Activated CD4-positive, alpha-beta T cell treated with anti-CD3 and anti-CD28 coated beads, Interleukin-2, amount 10 ng/mL, durations not matched to agents 7 days and 5 days (primary cell): ENCODE data around the gene MAN1A1. TPM values are rescaled to one million over a fixed set of nuclear protein-coding genes. Genes with fewer than 3 reads are reported as not detected.
"Not testable (repeated sequence)": the region's sequence is repeated elsewhere in the genome, so short reads cannot be mapped to it uniquely, and the experiment has no call there.

Source experiments
- CTCF ChIA-PET: fragments of 350-600 bp; sonication (Branson Sonifier 250); formaldehyde crosslinking; loops from one replicate; lab custom pipeline; 2021; ENCODE audit warnings: antibody characterized with exemption; lab: Charles Lee
- POLR2A ChIA-PET: fragments of 350-600 bp; sonication (Branson Sonifier 250); formaldehyde crosslinking; loops from one replicate; lab custom pipeline; 2021; ENCODE audit warnings: antibody characterized with exemption; lab: Charles Lee
- DNase-seq: peaks from one replicate; pipeline ENCODE4 v3.0.0-alpha.2; 2020
- H3K27ac Mint-ChIP-seq: one replicate; pipeline ENCODE4 v1.8.0; 2021; ENCODE audit warnings: mild to moderate bottlenecking, moderate library complexity, mixed read lengths
- H3K27me3 Mint-ChIP-seq: one replicate; pipeline ENCODE4 v1.8.0; 2021; ENCODE audit warnings: mixed read lengths
- H3K36me3 Mint-ChIP-seq: one replicate; pipeline ENCODE4 v1.8.0; 2021; ENCODE audit warnings: low read depth, mixed read lengths
- H3K4me1 Mint-ChIP-seq: one replicate; pipeline ENCODE4 v1.8.0; 2021; ENCODE audit warnings: mixed read lengths
- H3K4me3 Mint-ChIP-seq: one replicate; pipeline ENCODE4 v1.8.0; 2021; ENCODE audit warnings: mild to moderate bottlenecking, moderate library complexity, mixed read lengths
- H3K9me3 Mint-ChIP-seq: one replicate; pipeline ENCODE4 v1.8.0; 2021; ENCODE audit warnings: mixed read lengths
- total RNA-seq, 2 experiments: library from RNA; stranded (reverse); gene quantifications; one replicate each; pipeline ENCODE4 v1.2.3, GENCODE V29; 2021

MAN1A1 gene
- total RNA-seq, 2 experiments from 2014 or later: 10.5 to 10.6 TPM

- POLR2A ChIA-PET: no interaction called here
- Mint-ChIP-seq H3K36me3 (no peaks in the 10 kb centered on the region), H3K27ac (no peak overlapping the region), H3K4me3 (no peak overlapping the region), H3K9me3 (no peaks in the 10 kb centered on the region), H3K4me1 (no peaks in the 10 kb centered on the region), H3K27me3 (peaks cover 2% of the 10 kb centered on the region)
- no peak for DNase-seq
- CTCF ChIA-PET: interaction anchor here (0.6 to 1.3 kb wide), 2 partner anchors 9 to 1053 kb away, joined by 3 to 5 read pairs; no protein-coding TSS in a partner anchor
Observed at GRCh38 chr6:119171864-119172588, 177.5 kb downstream of the MAN1A1 start.

- ChIA-PET POLR2A (no interaction called here), CTCF (no interaction called here)
- Mint-ChIP-seq H3K4me3 (no peak overlapping the region), H3K27ac (no peak overlapping the region), H3K27me3 (peaks cover 9% of the 10 kb centered on the region), H3K9me3 (no peaks in the 10 kb centered on the region), H3K36me3 (no peaks in the 10 kb centered on the region), H3K4me1 (no peaks in the 10 kb centered on the region)
- DNase-seq: no peak
Observed at GRCh38 chr6:119171088-119171841, 178.3 kb downstream of the MAN1A1 start.

DNA sequence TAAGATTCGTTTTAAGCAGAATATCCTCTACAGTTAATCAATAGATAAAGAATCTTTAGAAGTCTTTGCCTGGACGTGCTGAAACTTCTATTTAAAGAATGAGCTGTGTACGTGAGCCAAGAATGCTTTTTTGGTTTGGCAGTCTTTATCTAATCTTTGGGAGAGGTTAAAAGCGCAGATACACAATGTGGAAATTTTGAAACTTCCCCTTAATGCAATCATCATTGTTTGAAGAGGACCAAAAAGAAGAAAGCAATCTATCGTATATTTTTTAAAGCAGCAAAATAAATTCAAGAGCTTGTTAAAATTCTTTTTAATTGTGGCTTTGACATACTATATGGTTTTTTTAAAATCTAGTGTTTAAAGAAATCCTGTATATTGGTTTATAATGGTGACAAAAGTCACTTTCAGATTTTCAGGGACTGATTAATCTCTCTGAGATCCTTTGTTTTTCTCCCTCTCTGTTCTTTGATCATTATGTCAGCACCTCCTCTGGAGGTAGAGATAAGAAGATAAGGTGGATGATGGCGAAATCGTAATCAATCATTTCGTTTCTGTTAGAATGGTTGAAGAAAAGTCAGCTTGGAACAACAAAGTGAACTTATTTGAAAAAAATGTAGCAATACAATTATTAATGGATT, 179.0 kb downstream of the MAN1A1 start:
- DNase-seq: no peak
- POLR2A ChIA-PET: no interaction called here
- Mint-ChIP-seq H3K4me3 (no peak overlapping the region), H3K27me3 (peaks cover 11% of the 10 kb centered on the region), H3K27ac (no peak overlapping the region), H3K4me1 (no peaks in the 10 kb centered on the region), H3K9me3 (no peaks in the 10 kb centered on the region), H3K36me3 (no peaks in the 10 kb centered on the region)
- CTCF ChIA-PET: no interaction called here

DNA sequence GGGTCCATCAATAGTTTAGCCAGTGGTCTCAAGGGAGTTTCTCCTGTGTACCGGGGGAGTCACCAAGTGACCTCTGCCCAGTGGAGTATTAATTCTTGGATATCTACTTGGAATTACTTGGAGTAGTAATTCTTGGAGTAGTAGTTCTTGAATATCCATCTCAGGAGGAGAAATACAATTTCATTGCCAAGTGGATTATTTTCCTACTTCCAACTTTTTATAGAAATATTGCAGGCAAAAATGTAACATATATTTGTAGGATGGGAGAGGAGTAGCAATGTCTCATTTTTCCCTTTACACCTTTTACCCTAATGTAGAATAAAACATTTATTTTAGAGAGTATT, 179.5 kb downstream of the MAN1A1 start:
- Mint-ChIP-seq H3K27ac (no peak overlapping the region), H3K4me3 (no peak overlapping the region)
- POLR2A ChIA-PET: no interaction called here

GRCh38 chr6:119169355-119169754, 180.2 kb downstream of the MAN1A1 start:
- H3K4me3 Mint-ChIP-seq, H3K9me3 Mint-ChIP-seq, DNase-seq, H3K27ac Mint-ChIP-seq, CTCF ChIA-PET, H3K4me1 Mint-ChIP-seq, POLR2A ChIA-PET, H3K36me3 Mint-ChIP-seq: not testable (repeated sequence)
- H3K27me3 Mint-ChIP-seq: peaks cover 17% of the 10 kb centered on the region

More for the DNA sequence above, 179.5 kb downstream of the MAN1A1 start:
- no peak for DNase-seq
- peaks cover 14% of the 10 kb centered on the region for H3K27me3 Mint-ChIP-seq
- no peaks in the 10 kb centered on the region for H3K36me3 Mint-ChIP-seq
- H3K4me1 Mint-ChIP-seq: no peaks in the 10 kb centered on the region
- no peaks in the 10 kb centered on the region for H3K9me3 Mint-ChIP-seq
- CTCF ChIA-PET: no interaction called here

DNA sequence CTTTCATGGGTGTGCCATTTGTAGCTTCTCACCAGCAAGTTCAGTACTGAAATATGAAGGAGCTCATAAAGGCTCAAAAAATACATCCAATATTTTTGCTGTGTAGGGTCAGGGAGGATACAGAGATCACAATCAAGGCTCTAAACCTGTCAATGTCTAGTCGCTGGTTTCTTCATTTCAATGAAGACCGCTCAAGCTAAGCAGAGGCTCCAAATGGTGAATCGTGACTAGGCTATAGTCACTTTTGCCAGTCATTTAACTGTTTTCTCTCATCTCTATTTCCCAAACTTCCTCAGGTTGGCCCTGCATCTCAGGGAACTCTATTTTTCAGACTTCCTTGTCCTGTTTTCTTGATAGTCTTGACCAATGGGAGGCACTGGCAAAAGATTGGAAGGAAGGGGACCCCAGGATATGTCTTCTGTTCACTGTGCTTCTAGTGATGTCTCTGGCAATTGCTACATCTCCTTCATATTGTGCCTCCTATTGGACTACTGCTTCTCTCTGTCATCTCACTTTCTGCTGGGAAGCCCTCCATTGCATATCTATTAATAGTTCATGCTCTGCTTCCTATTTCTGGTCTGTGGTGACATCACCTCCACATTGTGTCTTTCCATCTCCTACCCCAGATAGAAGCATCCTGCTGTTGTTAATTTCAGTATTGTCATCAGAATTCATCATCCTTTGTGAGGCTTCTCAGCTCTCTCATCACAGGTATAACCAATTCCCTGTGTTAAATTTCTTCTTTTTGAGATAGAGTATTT, 183.4 kb downstream of the MAN1A1 start:
- H3K9me3 Mint-ChIP-seq: no peaks in the 10 kb centered on the region
- H3K27ac Mint-ChIP-seq: no peak overlapping the region
- H3K4me1 Mint-ChIP-seq: no peaks in the 10 kb centered on the region
- ChIA-PET POLR2A (no interaction called here), CTCF (interaction anchor here (0.8 to 1.2 kb wide), 2 partner anchors 34 to 37 kb away, joined by 3 read pairs; no protein-coding TSS in a partner anchor)
- H3K4me3 Mint-ChIP-seq: no peak overlapping the region
- H3K27me3 Mint-ChIP-seq: peaks cover 25% of the 10 kb centered on the region
- DNase-seq: no peak
- no peaks in the 10 kb centered on the region for H3K36me3 Mint-ChIP-seq

DNA sequence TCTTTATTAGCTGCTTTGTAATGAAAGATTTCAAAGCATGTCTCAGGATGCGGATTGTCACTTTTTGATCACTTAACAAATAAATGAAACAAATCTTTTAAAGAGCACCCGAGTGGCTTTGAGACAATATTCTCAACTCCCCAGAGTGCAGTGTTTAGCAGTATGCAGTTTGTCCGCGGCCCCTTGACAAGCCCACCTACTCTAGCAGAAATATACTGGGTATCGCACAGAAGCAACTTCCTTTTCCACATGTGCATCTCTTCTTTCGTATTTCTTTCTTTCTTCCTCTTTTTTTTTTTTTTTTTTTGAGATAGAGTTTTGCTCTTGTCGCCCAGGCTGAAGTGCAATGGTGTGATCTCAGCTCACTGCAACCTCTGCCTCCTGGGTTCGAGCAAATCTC, 186.6 kb downstream of the MAN1A1 start:
- ChIA-PET CTCF (interaction anchor here (1.2 kb wide), 1 partner anchor 10 kb away, joined by 5 read pairs; no protein-coding TSS in a partner anchor), POLR2A (no interaction called here)
- DNase-seq: no peak
- H3K9me3 Mint-ChIP-seq: no peaks in the 10 kb centered on the region
- no peak overlapping the region for H3K27ac Mint-ChIP-seq
- H3K36me3 Mint-ChIP-seq: no peaks in the 10 kb centered on the region
- no peaks in the 10 kb centered on the region for H3K4me1 Mint-ChIP-seq
- H3K27me3 Mint-ChIP-seq: peaks cover 36% of the 10 kb centered on the region
- no peak overlapping the region for H3K4me3 Mint-ChIP-seq

- no peak for DNase-seq
- Mint-ChIP-seq H3K27me3 (peaks cover 36% of the 10 kb centered on the region), H3K27ac (no peak overlapping the region), H3K36me3 (no peaks in the 10 kb centered on the region), H3K4me3 (no peak overlapping the region), H3K4me1 (no peaks in the 10 kb centered on the region), H3K9me3 (no peaks in the 10 kb centered on the region)
- ChIA-PET POLR2A (no interaction called here), CTCF (interaction anchor here (1.2 to 1.7 kb wide), 2 partner anchors 11 to 14 kb away, joined by 5 to 8 read pairs; no protein-coding TSS in a partner anchor)
Observed at GRCh38 chr6:119162134-119162775, 187.3 kb downstream of the MAN1A1 start.

GRCh38 chr6:119161438-119161837, 188.1 kb downstream of the MAN1A1 start:
- peaks cover 31% of the 10 kb centered on the region for H3K27me3 Mint-ChIP-seq
- CTCF ChIA-PET: interaction anchor here (0.7 to 1.7 kb wide), 2 partner anchors 13 to 94 kb away, joined by 5 to 8 read pairs; no protein-coding TSS in a partner anchor
- no peaks in the 10 kb centered on the region for H3K36me3 Mint-ChIP-seq

GRCh38 chr6:119160911-119161310, 188.7 kb downstream of the MAN1A1 start:
- Mint-ChIP-seq H3K4me3 (no peak overlapping the region), H3K27me3 (peaks cover 28% of the 10 kb centered on the region)

More at GRCh38 chr6:119161438-119161837, 188.1 kb downstream of the MAN1A1 start:
- POLR2A ChIA-PET: interaction anchor here (0.7 kb wide), 1 partner anchor 674 kb away, joined by 3 read pairs; no protein-coding TSS in a partner anchor
- Mint-ChIP-seq H3K4me3 (no peak overlapping the region), H3K9me3 (no peaks in the 10 kb centered on the region), H3K4me1 (no peaks in the 10 kb centered on the region), H3K27ac (no peak overlapping the region)
- DNase-seq: no peak

DNA sequence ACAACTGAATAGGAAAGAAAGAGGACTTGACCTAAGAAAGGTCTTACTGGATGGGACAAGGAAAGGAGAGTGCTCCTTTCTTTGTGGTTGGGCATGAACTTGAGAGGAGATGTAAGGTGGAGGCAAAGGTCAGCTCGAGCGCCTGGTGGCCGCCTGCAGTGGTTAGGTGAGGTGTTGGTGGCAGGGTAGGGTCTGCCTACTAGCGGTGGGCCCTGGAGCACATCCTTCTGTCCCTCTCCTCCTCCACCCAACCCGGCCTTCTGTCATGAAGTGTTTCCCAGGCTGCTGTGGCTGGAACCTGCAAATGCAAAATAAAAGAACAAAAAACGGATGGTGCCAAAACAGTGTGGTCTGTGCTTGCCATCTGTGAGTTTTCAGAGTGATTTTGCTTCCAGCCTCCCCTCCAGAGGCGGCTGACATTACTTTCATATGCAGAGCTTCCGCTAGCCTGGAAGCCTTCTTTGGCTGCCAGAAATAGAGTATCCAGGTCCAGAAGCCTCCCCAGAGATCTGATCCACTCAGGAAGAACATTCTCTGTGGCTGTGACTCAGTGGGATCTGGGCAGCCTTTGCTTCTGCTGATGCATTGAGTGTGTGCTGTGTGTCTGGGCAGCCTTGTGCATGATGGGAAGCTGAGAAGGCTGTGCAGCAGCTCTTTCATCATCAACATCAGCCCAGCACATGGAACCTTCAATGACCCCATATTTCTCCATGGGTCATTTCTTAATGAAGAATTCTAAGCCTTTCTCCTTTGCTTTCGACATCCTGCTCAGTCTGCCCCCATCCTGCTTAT, 191.3 kb downstream of the MAN1A1 start:
- DNase-seq: no peak
- Mint-ChIP-seq H3K4me3 (no peak overlapping the region), H3K27me3 (peaks cover 18% of the 10 kb centered on the region), H3K36me3 (no peaks in the 10 kb centered on the region), H3K4me1 (no peaks in the 10 kb centered on the region), H3K27ac (no peak overlapping the region), H3K9me3 (no peaks in the 10 kb centered on the region)
- ChIA-PET CTCF (interaction anchor here (1.2 kb wide), 2 partner anchors 10 to 22 kb away, joined by 3 read pairs; no protein-coding TSS in a partner anchor), POLR2A (no interaction called here)

More at GRCh38 chr6:119160911-119161310, 188.7 kb downstream of the MAN1A1 start:
- DNase-seq: no peak
- H3K4me1 Mint-ChIP-seq: no peaks in the 10 kb centered on the region
- no peaks in the 10 kb centered on the region for H3K9me3 Mint-ChIP-seq
- H3K27ac Mint-ChIP-seq: no peak overlapping the region
- POLR2A ChIA-PET: no interaction called here
- CTCF ChIA-PET: interaction anchor here (0.7 to 1.7 kb wide), 2 partner anchors 13 to 95 kb away, joined by 5 to 8 read pairs; no protein-coding TSS in a partner anchor
- no peaks in the 10 kb centered on the region for H3K36me3 Mint-ChIP-seq
